Stimulated activated CD4-positive, alpha-beta T cell treated with anti-CD3 and anti-CD28 coated beads, Interleukin-2, amount 100 ng/mL, for 24 hours (primary cell): ENCODE data around the gene NUP54.
A peak's percentile ranks its signal among the peaks of the same experiment; 100 is the strongest.

Experiments
- DNase-seq, 2 donors: peaks; one replicate each; pipeline ENCODE4 v3.0.0-alpha.2; 2020

Gene NUP54

GRCh38 chr4:76144546-76144945 lies 3.7 kb downstream of the NUP54 start:
- no peak for DNase-seq

- DNase-seq = no peak
Measured at GRCh38 chr4:76141241-76141640, 7.0 kb downstream of the NUP54 start.

- no peak for DNase-seq
Measured at GRCh38 chr4:76127754-76128153, 20.4 kb downstream of the NUP54 start.

GRCh38 chr4:76125816-76126215 lies 22.4 kb downstream of the NUP54 start:
- no peak for DNase-seq

- DNase-seq = no peak
Measured at GRCh38 chr4:76120199-76120598, 28.0 kb downstream of the NUP54 start.

GRCh38 chr4:76117536-76117935 lies 30.7 kb downstream of the NUP54 start:
- DNase-seq = no peak

GRCh38 chr4:76116821-76117220 lies 31.4 kb downstream of the NUP54 start:
- DNase-seq = no peak

- DNase-seq = no peak
Measured at GRCh38 chr4:76108467-76109181, 39.6 kb downstream of the NUP54 start.

GRCh38 chr4:76106442-76106841 lies 41.8 kb downstream of the NUP54 start:
- DNase-seq = no peak

- DNase-seq = no peak
Measured at GRCh38 chr4:76105652-76106051, 42.5 kb downstream of the NUP54 start.

- no peak for DNase-seq
Measured at GRCh38 chr4:76096076-76096475, 52.1 kb downstream of the NUP54 start.

- DNase-seq = no peak
Measured at GRCh38 chr4:76095568-76095967, 52.6 kb downstream of the NUP54 start.

- DNase-seq = no peak
Measured at GRCh38 chr4:76091052-76091451, 57.1 kb downstream of the NUP54 start.

GRCh38 chr4:76090241-76090691 lies 57.9 kb downstream of the NUP54 start:
- no peak for DNase-seq

GRCh38 chr4:76088719-76089118 lies 59.5 kb downstream of the NUP54 start:
- no peak for DNase-seq

- DNase-seq = peak in 1 of 2 donors; percentile 8
Measured at GRCh38 chr4:76087007-76087769, 61.0 kb downstream of the NUP54 start.

GRCh38 chr4:76084542-76084941 lies 63.7 kb downstream of the NUP54 start:
- no peak for DNase-seq

GRCh38 chr4:76083386-76083988 lies 64.7 kb downstream of the NUP54 start:
- DNase-seq = no peak

GRCh38 chr4:76078033-76078613 lies 70.1 kb downstream of the NUP54 start:
- no peak for DNase-seq

- DNase-seq = no peak
Measured at GRCh38 chr4:76074993-76075600, 73.1 kb downstream of the NUP54 start.

GRCh38 chr4:76074468-76074867 lies 73.7 kb downstream of the NUP54 start, which contains the start of gene ART3:
Gene ART3, plus strand, starts transcription at chr4:76074709. Its CDS starts 1,181 bp downstream, at chr4:76075890.
- no peak for DNase-seq

- DNase-seq = no peak
Measured at GRCh38 chr4:76072760-76073159, 75.4 kb downstream of the NUP54 start.
